Measurements from ENCODE around the gene TNFAIP8. TPM values are rescaled to one million over a fixed set of nuclear protein-coding genes. Genes with fewer than 3 reads are reported as not detected.

Gene TNFAIP8
- total RNA-seq, 4 donors from 2014 or later: 2.0 to 42.7 (median 15.5) TPM

GRCh38 chr5:119343052-119343451, 12.8 kb upstream of the TNFAIP8 start:
- peak overlapping the region; percentile 1 to 22 for H3K27ac ChIP-seq

GRCh38 chr5:119343766-119344165, 12.1 kb upstream of the TNFAIP8 start:
- DNase-seq: no peak
- Histone ChIP-seq H3K4me3 (no peak overlapping the region), H3K9me3 (no peaks in the 10 kb centered on the region), H3K36me3 (no peaks in the 10 kb centered on the region), H3K27me3 (no peaks in the 10 kb centered on the region), H3K4me1 (no peaks in the 10 kb centered on the region), H3K27ac (peak overlapping the region in 1 of 2 donors; percentile 16)
- TF ChIP-seq POLR2A (IDR thresholded peaks at IDR 0.05) (no peak), CTCF (IDR thresholded peaks at IDR 0.05) (no peak)
- intact Hi-C loops (cut with DNase I; ENCODE audit: low total_unique reads): no loop called here

More at GRCh38 chr5:119343052-119343451, 12.8 kb upstream of the TNFAIP8 start:
- Histone ChIP-seq H3K9me3 (no peaks in the 10 kb centered on the region), H3K27me3 (no peaks in the 10 kb centered on the region), H3K4me3 (no peak overlapping the region), H3K4me1 (no peaks in the 10 kb centered on the region), H3K36me3 (no peaks in the 10 kb centered on the region)
- DNase-seq: no peak
- intact Hi-C loops (cut with DNase I; ENCODE audit: low total_unique reads): no loop called here
- TF ChIP-seq CTCF (IDR thresholded peaks at IDR 0.05) (no peak), POLR2A (IDR thresholded peaks at IDR 0.05) (no peak)

- no peaks in the 10 kb centered on the region for H3K27me3 ChIP-seq
- H3K27ac ChIP-seq: no peak overlapping the region
- intact Hi-C loops (cut with DNase I; ENCODE audit: low total_unique reads): no loop called here
- no peaks in the 10 kb centered on the region for H3K9me3 ChIP-seq
- H3K4me1 ChIP-seq: no peaks in the 10 kb centered on the region
- no peaks in the 10 kb centered on the region for H3K36me3 ChIP-seq
- TF ChIP-seq POLR2A (IDR thresholded peaks at IDR 0.05) (no peak), CTCF (IDR thresholded peaks at IDR 0.05) (no peak)
- H3K4me3 ChIP-seq: no peak overlapping the region
- DNase-seq: no peak
Observed at GRCh38 chr5:119344231-119344630, 11.6 kb upstream of the TNFAIP8 start.

GRCh38 chr5:119345861-119346260, 10.0 kb upstream of the TNFAIP8 start:
- no peak for TF ChIP-seq CTCF (IDR thresholded peaks at IDR 0.05)
- TF ChIP-seq POLR2A (IDR thresholded peaks at IDR 0.05): no peak
- H3K9me3 ChIP-seq: no peaks in the 10 kb centered on the region
- H3K4me3 ChIP-seq: no peak overlapping the region
- no peaks in the 10 kb centered on the region for H3K27me3 ChIP-seq
- H3K36me3 ChIP-seq: no peaks in the 10 kb centered on the region
- DNase-seq: no peak
- H3K27ac ChIP-seq: no peak overlapping the region
- no peaks in the 10 kb centered on the region for H3K4me1 ChIP-seq
- intact Hi-C loops (cut with DNase I; ENCODE audit: low total_unique reads): no loop called here

- Histone ChIP-seq H3K4me1 (no peaks in the 10 kb centered on the region), H3K27me3 (no peaks in the 10 kb centered on the region), H3K27ac (no peak overlapping the region), H3K4me3 (no peak overlapping the region), H3K9me3 (no peaks in the 10 kb centered on the region), H3K36me3 (no peaks in the 10 kb centered on the region)
- TF ChIP-seq CTCF (IDR thresholded peaks at IDR 0.05): no peak
- TF ChIP-seq POLR2A (IDR thresholded peaks at IDR 0.05): no peak
- no peak for DNase-seq
- intact Hi-C loops (cut with DNase I; ENCODE audit: low total_unique reads): no loop called here
Observed at GRCh38 chr5:119346394-119346793, 9.4 kb upstream of the TNFAIP8 start.

Data from uterus (tissue), 4 donors.